NCI-H526 (cell line): ENCODE results near the gene ZNF17.
A peak's percentile ranks its signal among the peaks of the same experiment; 100 is the strongest.
"Not testable (repeated sequence)": the region's sequence is repeated elsewhere in the genome, so short reads cannot be mapped to it uniquely, and the experiment has no call there.

Experiments
- DNase-seq, 2 experiments: peaks; one replicate each; lab custom pipeline; 2025; lab: John Stamatoyannopoulos, UW

Gene ZNF17

GRCh38 chr19:57410877-57411671, at the start of gene ZNF17:
Gene ZNF17, plus strand, starts transcription at chr19:57411161. Its CDS starts 2,455 bp downstream, at chr19:57413616.
- DNase-seq, result peak; percentile 82 to 95

- no peak for DNase-seq
Observed at GRCh38 chr19:57362419-57362818, 48.5 kb upstream of the ZNF17 start.

DNA sequence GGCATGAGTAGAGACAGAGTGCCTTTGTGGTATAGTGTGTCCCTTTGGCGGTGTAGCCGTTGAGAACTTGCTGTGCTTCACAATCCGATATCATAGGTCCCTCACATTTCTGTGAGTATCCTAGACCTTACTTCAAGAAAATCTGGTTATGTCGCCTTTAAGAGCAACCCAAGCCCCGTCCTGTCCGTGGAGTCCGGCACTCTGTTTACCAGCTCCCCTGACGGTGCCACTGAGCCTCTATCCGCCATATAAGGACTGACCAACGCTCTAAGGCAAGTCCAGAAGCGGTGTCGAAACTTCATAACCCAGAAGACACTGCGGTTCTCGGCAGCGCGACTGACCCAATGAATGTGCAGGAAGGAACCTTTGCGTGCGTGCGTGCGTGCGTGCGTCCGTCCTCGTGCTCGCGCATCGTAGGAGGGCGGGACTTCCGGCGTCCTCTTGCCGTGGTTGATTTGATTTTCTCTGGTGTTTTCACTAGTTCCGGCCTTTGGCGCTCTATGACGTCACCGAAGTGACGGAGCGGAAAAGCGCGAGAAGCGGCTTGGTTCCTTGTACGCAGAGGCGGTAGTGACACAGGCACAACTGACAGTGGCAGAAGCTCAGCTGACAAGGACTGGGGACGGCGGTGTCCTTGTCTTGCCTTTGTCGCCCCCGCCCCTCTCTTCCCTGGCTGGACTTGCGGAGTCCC, 47.8 kb upstream of the ZNF17 start, which contains the start of the genes TRAPPC2B and ZNF547:
TSS of gene TRAPPC2B (plus strand) at position 555 of the 691 bp plus-strand sequence. CDS start 1,283 bp downstream, outside the sequence.
TSS of gene ZNF547 (plus strand) at position 555 of the 691 bp plus-strand sequence. CDS start 5,005 bp downstream, outside the sequence.
- DNase-seq, result peak; percentile 98 to 99

DNA sequence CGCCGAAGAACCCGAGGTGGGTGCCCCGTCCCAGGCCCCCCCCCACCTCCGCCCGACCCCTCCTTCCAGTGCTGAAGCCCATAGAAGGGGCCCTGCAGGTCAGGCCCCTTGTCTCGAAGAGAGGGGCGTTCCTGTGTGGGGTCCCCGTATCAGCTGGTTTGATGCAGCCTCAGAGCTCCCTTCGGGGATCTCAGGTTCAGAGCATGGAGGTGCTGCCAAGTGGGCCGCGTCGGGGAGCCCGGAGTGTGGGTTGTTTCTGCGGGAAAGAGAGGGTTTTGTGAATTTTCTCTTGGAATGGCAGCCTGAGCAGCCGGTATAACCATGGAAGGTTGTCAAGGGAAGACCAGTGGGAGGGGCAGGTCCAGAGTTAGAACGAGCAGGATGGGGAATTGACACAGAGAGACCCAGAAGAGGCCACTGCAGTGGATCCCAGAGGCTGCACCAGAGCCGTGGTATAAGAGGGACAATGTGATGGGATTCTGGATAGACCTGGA, 47.2 kb upstream of the ZNF17 start:
- no peak for DNase-seq

DNA sequence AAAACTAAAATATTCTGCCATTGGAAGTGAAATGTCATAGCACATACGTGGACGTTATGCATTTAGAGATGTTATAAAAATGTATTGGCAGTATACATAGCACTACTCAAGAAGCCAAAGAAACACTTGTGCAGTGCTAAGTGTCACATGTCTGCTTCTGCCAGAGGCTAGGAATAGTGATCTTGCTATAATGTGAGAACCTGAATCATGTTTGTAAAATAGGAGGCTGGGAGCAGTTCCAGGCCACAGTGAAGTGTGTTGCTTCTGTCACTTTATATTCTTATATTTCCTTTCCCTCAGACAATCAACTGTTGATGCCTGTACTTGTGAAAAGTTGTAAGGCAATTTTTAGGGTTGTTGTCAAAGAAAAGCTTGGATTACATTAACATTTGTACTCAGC, 44.2 kb upstream of the ZNF17 start:
- no peak for DNase-seq

- DNase-seq, result no peak
Observed at GRCh38 chr19:57374179-57374578, 36.8 kb upstream of the ZNF17 start.

- not testable (repeated sequence) for DNase-seq
Observed at GRCh38 chr19:57374647-57375046, 36.3 kb upstream of the ZNF17 start.

DNA sequence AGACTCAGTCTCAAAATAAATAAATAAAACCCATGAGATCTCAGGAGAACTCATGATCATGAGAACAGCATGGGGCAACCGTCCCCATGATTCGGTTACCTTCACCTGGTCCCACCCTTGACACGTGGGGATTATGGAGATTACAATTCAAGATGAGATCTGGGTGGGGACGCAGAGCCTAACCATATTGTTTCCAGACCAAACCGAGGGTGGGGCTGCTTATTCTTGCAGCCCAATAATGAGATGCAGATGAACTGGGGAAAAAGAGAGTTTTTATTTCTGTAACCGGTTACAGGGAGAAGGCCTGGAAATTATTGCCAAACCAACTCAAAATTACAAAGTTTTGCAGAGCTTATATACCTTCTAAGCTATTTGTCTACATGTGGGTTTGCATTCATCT, 34.8 kb upstream of the ZNF17 start:
- DNase-seq, result no peak

GRCh38 chr19:57377498-57378146, 33.3 kb upstream of the ZNF17 start:
- no peak for DNase-seq

DNA sequence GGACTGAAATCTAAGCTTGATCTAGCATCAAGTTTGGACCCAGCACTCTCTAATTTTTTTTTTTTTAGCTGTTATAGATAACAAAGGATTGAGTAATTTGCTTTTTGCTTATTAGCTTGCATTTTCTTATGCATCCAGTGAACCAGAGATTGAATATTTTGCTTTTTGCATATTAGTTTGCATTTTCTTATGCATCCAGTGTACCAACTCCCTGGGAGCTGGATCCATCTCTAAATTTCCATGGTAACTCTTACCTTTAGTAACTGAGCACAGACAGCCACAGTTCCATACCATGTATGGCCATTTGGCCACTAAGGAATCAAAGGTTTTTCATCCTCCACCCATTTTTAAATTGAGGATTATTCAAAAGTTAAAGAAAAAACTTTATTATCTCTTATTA, 30.0 kb upstream of the ZNF17 start:
- DNase-seq, result no peak

DNA sequence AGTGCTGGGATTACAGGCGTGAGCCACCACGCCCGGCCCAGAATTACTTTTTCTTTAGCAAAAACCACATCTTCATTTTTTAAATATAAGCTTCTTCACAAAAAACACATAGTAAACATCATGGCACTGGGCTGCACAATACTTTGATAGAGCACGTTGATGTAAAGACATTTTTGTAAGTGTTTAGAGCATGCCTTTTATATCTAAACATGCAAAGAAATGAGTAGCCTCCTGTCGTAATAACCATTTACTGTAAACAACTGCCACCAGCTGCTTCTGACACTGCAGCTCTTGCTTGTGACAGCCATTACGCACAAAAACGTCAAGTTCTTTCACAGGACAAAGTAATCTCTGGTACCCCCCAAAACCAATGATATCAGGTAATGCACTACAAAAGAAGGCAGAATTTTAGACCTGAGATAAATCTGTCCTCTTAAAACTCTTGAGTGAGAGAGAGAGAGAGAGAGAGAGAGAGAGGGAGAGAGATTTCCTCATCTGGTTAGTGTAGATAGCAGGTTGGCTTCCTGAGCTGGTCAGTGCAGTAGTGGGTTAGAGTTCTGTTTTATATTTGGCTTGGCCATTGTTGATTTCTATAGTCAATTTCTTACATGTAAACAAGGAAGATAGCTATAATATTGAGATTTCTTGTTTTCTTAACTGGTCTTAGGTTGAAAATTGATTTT, 28.0 kb upstream of the ZNF17 start:
- no peak for DNase-seq

- DNase-seq, result no peak
Observed at GRCh38 chr19:57389194-57389729, 21.7 kb upstream of the ZNF17 start.

GRCh38 chr19:57389730-57390598, 21.0 kb upstream of the ZNF17 start, which contains the start of gene ZNF548:
Gene ZNF548, plus strand, starts transcription at chr19:57389854. Its CDS starts 246 bp downstream, at chr19:57390100.
- DNase-seq, result peak; percentile 98 to 99

DNA sequence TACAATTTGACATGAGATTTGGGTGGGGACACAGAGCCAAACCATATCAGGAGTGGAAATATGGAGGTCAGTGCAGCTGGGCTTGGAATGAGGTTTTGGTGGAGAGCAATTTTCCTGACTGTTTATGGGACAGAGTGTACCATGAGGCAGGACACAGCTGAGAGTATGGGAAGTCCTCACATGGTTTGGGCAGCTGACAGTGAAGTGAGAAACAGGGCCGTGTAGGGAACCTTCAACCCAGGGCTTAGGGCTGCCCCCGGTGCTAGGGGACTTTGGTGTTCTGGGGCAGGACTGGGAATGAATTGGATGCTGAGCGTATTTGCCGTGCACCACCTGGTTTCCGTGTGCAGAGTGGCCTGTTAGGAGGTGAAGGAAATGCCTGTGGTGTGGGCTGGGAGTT, 15.3 kb upstream of the ZNF17 start:
- no peak for DNase-seq

DNA sequence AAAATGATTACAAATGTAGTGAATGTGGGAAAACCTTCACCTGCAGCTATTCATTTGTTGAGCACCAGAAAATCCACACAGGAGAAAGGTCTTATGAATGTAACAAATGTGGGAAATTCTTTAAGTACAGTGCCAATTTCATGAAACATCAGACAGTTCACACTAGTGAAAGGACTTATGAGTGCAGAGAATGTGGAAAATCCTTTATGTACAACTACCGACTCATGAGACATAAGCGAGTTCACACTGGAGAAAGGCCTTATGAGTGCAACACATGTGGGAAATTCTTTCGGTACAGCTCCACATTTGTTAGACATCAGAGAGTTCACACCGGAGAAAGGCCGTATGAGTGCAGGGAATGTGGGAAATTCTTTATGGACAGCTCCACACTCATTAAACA, 12.1 kb upstream of the ZNF17 start:
- DNase-seq, result no peak

GRCh38 chr19:57403737-57404563, 7.0 kb upstream of the ZNF17 start:
- no peak for DNase-seq

DNA sequence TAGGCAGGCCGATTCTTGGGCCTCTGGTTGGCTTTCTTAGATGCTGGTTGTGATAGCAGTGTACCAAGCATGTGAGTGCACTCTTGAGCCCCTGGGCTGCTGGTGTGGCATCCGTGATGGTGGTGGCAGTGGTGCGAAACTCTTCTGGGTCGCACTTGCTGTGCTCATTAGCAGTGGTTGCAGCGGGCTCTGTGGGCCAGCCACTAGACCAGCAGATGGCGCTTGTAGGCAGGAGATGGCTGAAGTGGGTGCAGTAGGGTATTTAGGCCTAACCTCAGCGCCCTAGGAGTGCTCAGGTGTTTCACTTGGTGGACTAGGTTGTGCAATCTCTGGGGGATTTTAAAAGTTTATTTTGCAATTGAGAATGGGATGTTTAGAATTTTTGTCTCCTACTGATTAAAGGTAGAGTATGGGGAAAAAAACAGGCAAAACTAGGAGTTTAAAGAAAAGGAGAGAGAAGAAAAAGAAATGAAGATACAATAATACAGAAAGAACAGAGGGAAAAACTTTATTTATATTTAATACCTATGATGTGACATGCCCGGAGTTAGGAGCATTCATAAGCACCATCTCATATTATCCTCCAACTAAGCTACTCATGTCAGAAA, 4.3 kb upstream of the ZNF17 start:
- peak; percentile 30 to 80 for DNase-seq

DNA sequence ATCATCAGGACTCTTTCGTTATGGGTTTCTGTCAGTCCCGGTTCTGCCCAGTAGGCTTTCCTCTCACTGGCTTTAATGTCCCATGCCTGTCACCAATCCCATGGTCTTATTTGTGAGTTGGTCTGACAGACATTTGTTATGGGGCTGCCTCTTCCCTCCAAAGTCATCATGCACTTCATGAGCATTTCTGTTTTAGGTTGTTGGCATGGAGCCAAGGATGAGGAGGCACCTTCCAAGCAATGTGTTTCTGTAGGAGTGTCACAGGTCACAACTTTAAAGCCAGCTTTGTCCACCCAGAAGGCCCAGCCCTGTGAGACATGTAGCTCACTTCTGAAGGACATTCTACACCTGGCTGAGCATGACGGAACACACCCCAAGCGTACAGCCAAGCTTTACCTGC, 8.5 kb downstream of the ZNF17 start:
- no peak for DNase-seq

GRCh38 chr19:57421037-57421436, 10.1 kb downstream of the ZNF17 start:
- DNase-seq, result no peak
